ENCODE measurements around the gene EQTN. TPM values are rescaled to one million over a fixed set of nuclear protein-coding genes. Genes with fewer than 3 reads are reported as not detected.
A peak's percentile ranks its signal among the peaks of the same experiment; 100 is the strongest.

EQTN gene
- total RNA-seq, 4 donors from 2014 or later: 0.97 to 2.8 TPM; not detected in 2

DNA sequence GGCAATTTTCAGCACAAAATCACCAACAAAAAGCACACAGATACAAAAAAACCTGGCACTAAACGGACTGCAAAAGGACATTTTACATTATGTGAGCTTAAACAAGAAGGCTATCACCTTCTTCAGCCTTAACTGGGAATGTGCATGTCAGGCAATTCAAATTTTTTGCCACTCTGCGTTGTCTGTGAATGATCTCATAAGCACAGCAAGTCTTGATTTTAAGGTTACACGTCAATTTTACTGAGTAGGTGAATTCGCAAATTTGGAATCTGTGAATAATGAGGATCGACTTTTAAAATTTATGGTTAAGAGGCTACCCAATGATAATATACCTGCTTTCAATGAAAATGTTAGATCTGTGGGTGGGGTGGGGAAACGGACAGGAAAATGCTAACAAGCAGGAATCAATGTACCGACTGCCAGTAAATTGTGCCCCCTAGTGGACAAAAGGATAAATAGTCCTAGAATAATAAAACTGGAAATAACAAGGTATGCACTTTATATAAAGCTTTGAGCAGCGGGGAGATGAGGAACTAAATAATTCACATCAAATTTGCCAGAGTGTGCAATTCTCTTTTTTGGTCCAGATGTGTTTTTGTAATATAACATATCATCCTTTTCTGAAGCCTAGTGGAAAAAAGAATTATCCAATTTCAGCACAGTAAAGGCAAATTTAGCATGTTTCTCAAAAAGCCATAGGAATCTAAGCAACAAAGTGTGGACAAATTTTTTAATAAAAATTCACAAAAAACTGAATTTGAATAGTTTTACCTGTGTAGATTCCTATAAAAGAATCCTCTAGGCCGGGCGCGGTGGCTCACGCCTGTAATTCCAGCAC, 20.5 kb downstream of the EQTN start:
- TF ChIP-seq, protein P1, sequence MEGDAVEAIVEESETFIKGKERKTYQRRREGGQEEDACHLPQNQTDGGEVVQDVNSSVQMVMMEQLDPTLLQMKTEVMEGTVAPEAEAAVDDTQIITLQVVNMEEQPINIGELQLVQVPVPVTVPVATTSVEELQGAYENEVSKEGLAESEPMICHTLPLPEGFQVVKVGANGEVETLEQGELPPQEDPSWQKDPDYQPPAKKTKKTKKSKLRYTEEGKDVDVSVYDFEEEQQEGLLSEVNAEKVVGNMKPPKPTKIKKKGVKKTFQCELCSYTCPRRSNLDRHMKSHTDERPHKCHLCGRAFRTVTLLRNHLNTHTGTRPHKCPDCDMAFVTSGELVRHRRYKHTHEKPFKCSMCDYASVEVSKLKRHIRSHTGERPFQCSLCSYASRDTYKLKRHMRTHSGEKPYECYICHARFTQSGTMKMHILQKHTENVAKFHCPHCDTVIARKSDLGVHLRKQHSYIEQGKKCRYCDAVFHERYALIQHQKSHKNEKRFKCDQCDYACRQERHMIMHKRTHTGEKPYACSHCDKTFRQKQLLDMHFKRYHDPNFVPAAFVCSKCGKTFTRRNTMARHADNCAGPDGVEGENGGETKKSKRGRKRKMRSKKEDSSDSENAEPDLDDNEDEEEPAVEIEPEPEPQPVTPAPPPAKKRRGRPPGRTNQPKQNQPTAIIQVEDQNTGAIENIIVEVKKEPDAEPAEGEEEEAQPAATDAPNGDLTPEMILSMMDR (IDR thresholded peaks at IDR 0.05): peak; percentile 66 to 82 (median 72)
- no peak for TF ChIP-seq POLR2A (IDR thresholded peaks at IDR 0.05)
- no peak overlapping the region for H3K27ac ChIP-seq
- peak in 1 of 2 donors; percentile 24 for DNase-seq
- peaks cover 0 to 4% of the 10 kb centered on the region in 2 donors for H3K4me1 ChIP-seq
- intact Hi-C loops (cut with DNase I; ENCODE audit: low total_unique reads): no loop called here
- no peak overlapping the region for H3K4me3 ChIP-seq
- no peaks in the 10 kb centered on the region for H3K9me3 ChIP-seq
- no peaks in the 10 kb centered on the region for H3K27me3 ChIP-seq
- no peaks in the 10 kb centered on the region for H3K36me3 ChIP-seq

DNA sequence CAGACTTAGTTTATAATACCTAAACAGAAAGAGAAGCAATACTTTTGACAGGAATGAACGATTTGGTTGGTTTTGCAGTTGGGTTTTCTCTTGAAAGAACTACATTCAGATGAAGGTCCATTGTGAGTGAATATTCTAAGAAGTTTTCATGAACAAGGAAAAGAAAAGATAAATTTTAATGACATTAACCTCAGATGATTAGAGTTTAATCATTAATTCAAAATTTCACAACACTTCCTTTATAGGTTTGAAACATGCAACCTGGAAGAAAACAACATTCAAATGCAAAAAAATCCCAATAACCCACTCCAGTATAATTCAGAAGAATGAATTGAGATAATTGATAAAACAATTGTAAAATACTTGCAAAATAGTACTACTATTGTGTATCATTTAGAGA, 23.8 kb downstream of the EQTN start:
- Histone ChIP-seq H3K27me3 (no peaks in the 10 kb centered on the region), H3K9me3 (no peaks in the 10 kb centered on the region), H3K4me3 (no peak overlapping the region), H3K27ac (no peak overlapping the region), H3K36me3 (no peaks in the 10 kb centered on the region), H3K4me1 (no peaks in the 10 kb centered on the region)
- DNase-seq: no peak
- intact Hi-C loops (cut with DNase I; ENCODE audit: low total_unique reads): no loop called here
- no peak for TF ChIP-seq POLR2A (IDR thresholded peaks at IDR 0.05)
- TF ChIP-seq, protein P1 (IDR thresholded peaks at IDR 0.05): no peak

DNA sequence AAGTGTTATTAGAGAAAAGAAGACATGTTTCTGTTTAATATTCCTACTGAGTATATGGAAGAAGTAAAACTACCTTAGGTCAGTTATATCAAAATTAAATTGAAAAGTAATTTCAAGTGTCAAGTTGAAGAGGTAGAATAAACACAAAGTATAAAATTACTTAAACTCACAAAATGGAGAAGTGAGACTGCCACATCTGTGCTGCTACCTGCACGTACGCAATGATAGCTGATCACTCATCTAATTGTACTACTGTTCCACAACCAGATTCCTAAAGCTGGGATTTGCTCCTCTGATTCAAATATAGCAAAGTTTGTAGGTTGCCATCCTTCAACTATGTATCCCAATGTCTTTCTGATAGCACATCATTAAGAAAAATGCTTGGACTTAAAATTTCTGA, 24.8 kb downstream of the EQTN start:
- Histone ChIP-seq H3K4me3 (no peak overlapping the region), H3K36me3 (no peaks in the 10 kb centered on the region), H3K9me3 (no peaks in the 10 kb centered on the region), H3K4me1 (no peaks in the 10 kb centered on the region), H3K27me3 (no peaks in the 10 kb centered on the region), H3K27ac (no peak overlapping the region)
- TF ChIP-seq, protein P1 (IDR thresholded peaks at IDR 0.05): no peak
- no peak for TF ChIP-seq POLR2A (IDR thresholded peaks at IDR 0.05)
- intact Hi-C loops (cut with DNase I; ENCODE audit: low total_unique reads): no loop called here
- DNase-seq: no peak

DNA sequence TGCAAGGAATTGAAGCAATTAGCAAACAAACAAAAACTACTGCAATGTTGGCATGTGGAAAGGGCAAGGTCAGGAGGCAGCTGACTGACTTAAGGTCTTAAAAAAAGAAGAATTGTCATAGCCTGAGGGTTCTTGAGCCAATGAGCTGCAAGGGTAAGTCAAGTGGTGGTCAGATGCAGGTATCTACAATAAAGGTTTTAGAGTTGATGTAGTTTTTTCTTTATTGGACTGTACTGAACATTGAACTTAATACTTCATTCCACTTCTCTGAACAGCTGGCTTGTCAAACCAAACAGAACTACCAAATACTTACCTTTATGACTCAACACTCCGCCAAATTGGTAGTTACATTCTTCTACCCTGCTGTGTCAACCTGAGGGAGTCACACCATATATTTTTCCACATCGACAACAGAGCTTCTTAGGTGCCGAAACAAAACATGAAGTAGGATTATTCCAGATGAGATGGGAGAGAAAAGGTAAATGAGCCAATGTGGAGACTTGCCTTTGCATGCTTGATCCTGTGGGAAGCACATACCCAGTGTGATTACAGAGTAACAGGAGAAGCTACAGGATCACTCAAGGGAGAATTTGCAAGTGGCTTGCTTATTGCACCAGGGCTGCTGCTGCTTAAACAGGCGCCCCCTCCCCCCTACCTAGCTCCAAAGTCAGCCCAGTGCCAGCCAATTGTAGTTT, 35.3 kb downstream of the EQTN start:
- no peak for DNase-seq
- Histone ChIP-seq H3K4me1 (no peaks in the 10 kb centered on the region), H3K36me3 (no peaks in the 10 kb centered on the region), H3K9me3 (no peaks in the 10 kb centered on the region), H3K4me3 (no peak overlapping the region), H3K27me3 (no peaks in the 10 kb centered on the region), H3K27ac (no peak overlapping the region)
- intact Hi-C loops (cut with DNase I; ENCODE audit: low total_unique reads): no loop called here
- TF ChIP-seq, protein P1 (IDR thresholded peaks at IDR 0.05): no peak
- TF ChIP-seq POLR2A (IDR thresholded peaks at IDR 0.05): no peak
